TTC549 (cell line): ENCODE measurements around the gene NCBP2L.

Source experiments
- FAIRE-seq: peaks from 2 replicates; lab custom pipeline; 2012; peaks lifted over from hg19 to GRCh38; lab: Jason Lieb, UNC

NCBP2L gene

GRCh38 chrX:107752714-107753113 is 24.8 kb upstream of the NCBP2L start:
- FAIRE-seq = no peak

GRCh38 chrX:107753187-107753586 is 24.3 kb upstream of the NCBP2L start:
- FAIRE-seq = no peak

- FAIRE-seq = no peak
Measured at GRCh38 chrX:107755721-107756120, 21.8 kb upstream of the NCBP2L start.

GRCh38 chrX:107758231-107758766 is 19.2 kb upstream of the NCBP2L start:
- no peak for FAIRE-seq

GRCh38 chrX:107760304-107761077 is 17.0 kb upstream of the NCBP2L start:
- no peak for FAIRE-seq

- FAIRE-seq = no peak
Measured at GRCh38 chrX:107763647-107764046, 13.9 kb upstream of the NCBP2L start.

GRCh38 chrX:107764845-107765608 is 12.5 kb upstream of the NCBP2L start:
- FAIRE-seq = no peak

- no peak for FAIRE-seq
Measured at GRCh38 chrX:107766470-107767150, 10.9 kb upstream of the NCBP2L start.

- FAIRE-seq = no peak
Measured at GRCh38 chrX:107768051-107768450, 9.5 kb upstream of the NCBP2L start.

GRCh38 chrX:107769581-107770317 is 7.8 kb upstream of the NCBP2L start:
- FAIRE-seq = no peak

- no peak for FAIRE-seq
Measured at GRCh38 chrX:107773206-107773605, 4.3 kb upstream of the NCBP2L start.

- FAIRE-seq = no peak
Measured at GRCh38 chrX:107773906-107774435, 3.6 kb upstream of the NCBP2L start.

GRCh38 chrX:107775000-107775733 is 2.4 kb upstream of the NCBP2L start:
- FAIRE-seq = no peak

- no peak for FAIRE-seq
Measured at GRCh38 chrX:107775734-107776511, 1.6 kb upstream of the NCBP2L start, which contains the start of gene TSC22D3. Gene TSC22D3, minus strand, starts transcription at chrX:107775787. Its CDS starts 368 bp downstream, at chrX:107775419.

GRCh38 chrX:107776649-107777535 is 641 bp upstream of the NCBP2L start:
- FAIRE-seq = peak; percentile 69

GRCh38 chrX:107780525-107780924 is 3.0 kb downstream of the NCBP2L start:
- FAIRE-seq = no peak

GRCh38 chrX:107787827-107788226 is 10.3 kb downstream of the NCBP2L start:
- FAIRE-seq = no peak

- FAIRE-seq = no peak
Measured at GRCh38 chrX:107804427-107804826, 26.9 kb downstream of the NCBP2L start.

GRCh38 chrX:107805179-107805578 is 27.6 kb downstream of the NCBP2L start:
- FAIRE-seq = no peak
